HG03066 (cell line): ENCODE data around the gene PRTN3.

ENCODE experiments used
- ATAC-seq: cut with Tn5 transposase; IDR thresholded peaks from one replicate; pipeline ENCODE4 v1.9.1; 2021; ENCODE audit warnings: low read depth; ENCODE audit not compliant: unreplicated experiment

Gene PRTN3

GRCh38 chr19:802498-803098 lies 38.2 kb upstream of the PRTN3 start:
- ATAC-seq: no peak

- ATAC-seq: no peak
Measured at GRCh38 chr19:803099-803561, 37.7 kb upstream of the PRTN3 start.

- no peak for ATAC-seq
Measured at GRCh38 chr19:803686-804418, 36.9 kb upstream of the PRTN3 start.

- ATAC-seq: no peak
Measured at GRCh38 chr19:804419-805165, 36.2 kb upstream of the PRTN3 start.

- no peak for ATAC-seq
Measured at GRCh38 chr19:805166-805551, 35.6 kb upstream of the PRTN3 start.

- no peak for ATAC-seq
Measured at GRCh38 chr19:805600-806550, 34.9 kb upstream of the PRTN3 start.

GRCh38 chr19:806815-807421 lies 33.9 kb upstream of the PRTN3 start:
- ATAC-seq: no peak

GRCh38 chr19:807627-808422 lies 33.0 kb upstream of the PRTN3 start:
- ATAC-seq: no peak

- ATAC-seq: no peak
Measured at GRCh38 chr19:808423-808775, 32.4 kb upstream of the PRTN3 start.

GRCh38 chr19:810077-810855 lies 30.5 kb upstream of the PRTN3 start:
- ATAC-seq: no peak

GRCh38 chr19:810883-811489 lies 29.8 kb upstream of the PRTN3 start:
- ATAC-seq: no peak

GRCh38 chr19:811506-812048 lies 29.2 kb upstream of the PRTN3 start:
- no peak for ATAC-seq

- ATAC-seq: no peak
Measured at GRCh38 chr19:812049-812746, 28.6 kb upstream of the PRTN3 start.

- ATAC-seq: no peak
Measured at GRCh38 chr19:812747-813218, 28.0 kb upstream of the PRTN3 start.

GRCh38 chr19:813219-814151 lies 27.3 kb upstream of the PRTN3 start:
- ATAC-seq: no peak
